HEK293 (cell line): Measurements from ENCODE around the gene PAFAH1B2.

Experiments
- IKZF3 ChIP-seq: fragments of 450-650 bp; IDR thresholded peaks from 2 replicates; pipeline ENCODE4 v1.5.0; 2018; ENCODE audit warnings: missing biosample characterization, mild to moderate bottlenecking, missing genetic modification characterization, moderate library complexity
- KLF10 ChIP-seq: fragments of 450-650 bp; IDR thresholded peaks from 2 replicates; pipeline ENCODE4 v1.5.1; 2018; ENCODE audit warnings: missing biosample characterization, mild to moderate bottlenecking, missing genetic modification characterization
- KLF8 ChIP-seq: fragments of 450-650 bp; formaldehyde crosslinking; IDR thresholded peaks from 2 replicates; pipeline ENCODE4 v1.5.1; 2016; ENCODE audit warnings: missing biosample characterization, missing genetic modification characterization
- MZF1 ChIP-seq: fragments of 450-650 bp; formaldehyde crosslinking; IDR thresholded peaks from 2 replicates; pipeline ENCODE4 v1.5.1; 2017; ENCODE audit warnings: missing biosample characterization, missing genetic modification characterization, borderline replicate concordance
- SP7 ChIP-seq: fragments of 450-650 bp; formaldehyde crosslinking; IDR thresholded peaks from 2 replicates; pipeline ENCODE4 v1.5.1; 2016; ENCODE audit warnings: missing biosample characterization, missing genetic modification characterization
- YY2 ChIP-seq: fragments of 450-650 bp; formaldehyde crosslinking; IDR thresholded peaks from 2 replicates; pipeline ENCODE4 v1.5.1; 2016; ENCODE audit warnings: missing biosample characterization, missing genetic modification characterization
- ZBTB17 ChIP-seq: fragments of 450-650 bp; formaldehyde crosslinking; IDR thresholded peaks from 2 replicates; pipeline ENCODE4 v1.5.1; 2016; ENCODE audit warnings: missing biosample characterization, missing genetic modification characterization
- ZBTB8A ChIP-seq: fragments of 450-650 bp; formaldehyde crosslinking; IDR thresholded peaks from 2 replicates; pipeline ENCODE4 v1.5.1; 2016; ENCODE audit warnings: missing biosample characterization, missing genetic modification characterization
- ZNF146 ChIP-seq: fragments of 450-650 bp; formaldehyde crosslinking; IDR thresholded peaks from 2 replicates; pipeline ENCODE4 v1.5.1; 2016; ENCODE audit warnings: missing biosample characterization, missing genetic modification characterization
- ZNF155 ChIP-seq: fragments of 450-650 bp; formaldehyde crosslinking; IDR thresholded peaks from 2 replicates; pipeline ENCODE4 v1.5.1; 2016; ENCODE audit warnings: missing biosample characterization, missing genetic modification characterization
- ZNF23 ChIP-seq: fragments of 450-650 bp; formaldehyde crosslinking; IDR thresholded peaks from 2 replicates; pipeline ENCODE4 v1.5.1; 2016; ENCODE audit warnings: missing biosample characterization, missing genetic modification characterization, borderline replicate concordance
- ZNF311 ChIP-seq: fragments of 450-650 bp; formaldehyde crosslinking; IDR thresholded peaks from 2 replicates; pipeline ENCODE4 v1.5.1; 2017; ENCODE audit warnings: missing biosample characterization, missing genetic modification characterization, borderline replicate concordance
- ZNF341 ChIP-seq: fragments of 450-650 bp; formaldehyde crosslinking; IDR thresholded peaks from 2 replicates; pipeline ENCODE4; 2016; ENCODE audit warnings: low read depth, missing biosample characterization, missing genetic modification characterization
- ZNF529 ChIP-seq: fragments of 450-650 bp; formaldehyde crosslinking; IDR thresholded peaks from 2 replicates; pipeline ENCODE4 v1.5.1; 2017; ENCODE audit warnings: missing genetic modification characterization, missing biosample characterization; ENCODE audit not compliant: insufficient replicate concordance
- ZNF555 ChIP-seq: fragments of 450-650 bp; formaldehyde crosslinking; conservative IDR thresholded peaks from 2 replicates; pipeline ENCODE4 v1.5.1; 2017; ENCODE audit warnings: missing biosample characterization, mild to moderate bottlenecking, missing genetic modification characterization, inconsistent platforms
- ZNF585B ChIP-seq: fragments of 450-650 bp; formaldehyde crosslinking; IDR thresholded peaks from 2 replicates; pipeline ENCODE4 v1.5.1; 2016; ENCODE audit warnings: missing biosample characterization, missing genetic modification characterization
- ZNF600 ChIP-seq: fragments of 450-650 bp; formaldehyde crosslinking; IDR thresholded peaks from 2 replicates; pipeline ENCODE4 v1.5.1; 2016; ENCODE audit warnings: missing biosample characterization, missing genetic modification characterization
- ZNF654 ChIP-seq: fragments of 450-650 bp; formaldehyde crosslinking; IDR thresholded peaks from 2 replicates; pipeline ENCODE4 v1.5.1; 2016; ENCODE audit warnings: low read depth, missing biosample characterization, missing genetic modification characterization
- ZNF658 ChIP-seq: fragments of 450-650 bp; formaldehyde crosslinking; IDR thresholded peaks from 2 replicates; pipeline ENCODE4; 2016; ENCODE audit warnings: missing biosample characterization, missing genetic modification characterization
- ZNF830 ChIP-seq: fragments of 450-650 bp; IDR thresholded peaks from 2 replicates; pipeline ENCODE4 v1.5.0; 2018; ENCODE audit warnings: missing biosample characterization, missing genetic modification characterization, low read depth, mild to moderate bottlenecking, moderate library complexity
- ZNF843 ChIP-seq: fragments of 450-650 bp; formaldehyde crosslinking; IDR thresholded peaks from 2 replicates; pipeline ENCODE4 v1.5.1; 2016; ENCODE audit warnings: missing biosample characterization, missing genetic modification characterization
- TF ChIP-seq, protein P1 (sequence below): fragments of 450-650 bp; formaldehyde crosslinking; IDR thresholded peaks from 2 replicates; pipeline ENCODE4 v1.5.0; 2017; ENCODE audit warnings: missing biosample characterization, missing genetic modification characterization, borderline replicate concordance
- TF ChIP-seq, protein P2 (sequence below): fragments of 450-650 bp; formaldehyde crosslinking; IDR thresholded peaks from 2 replicates; pipeline ENCODE4; 2016; ENCODE audit warnings: missing biosample characterization, missing genetic modification characterization
- TF ChIP-seq, protein P3 (sequence below): fragments of 450-650 bp; formaldehyde crosslinking; IDR thresholded peaks from 2 replicates; pipeline ENCODE4 v1.5.1; 2016; ENCODE audit warnings: missing biosample characterization, missing genetic modification characterization, borderline replicate concordance
- TF ChIP-seq, protein P4 (sequence below): fragments of 450-650 bp; formaldehyde crosslinking; IDR thresholded peaks from 2 replicates; pipeline ENCODE4 v1.5.1; 2016; ENCODE audit warnings: missing biosample characterization, missing genetic modification characterization
- TF ChIP-seq, protein P5 (sequence below): fragments of 450-650 bp; formaldehyde crosslinking; IDR thresholded peaks from 2 replicates; pipeline ENCODE4 v1.5.1; 2017; ENCODE audit warnings: missing biosample characterization, missing genetic modification characterization
- TF ChIP-seq, protein P6 (sequence below): fragments of 450-650 bp; formaldehyde crosslinking; IDR thresholded peaks from 2 replicates; pipeline ENCODE4 v1.5.1; 2016; ENCODE audit warnings: missing biosample characterization, missing genetic modification characterization

The PAFAH1B2 gene

DNA sequence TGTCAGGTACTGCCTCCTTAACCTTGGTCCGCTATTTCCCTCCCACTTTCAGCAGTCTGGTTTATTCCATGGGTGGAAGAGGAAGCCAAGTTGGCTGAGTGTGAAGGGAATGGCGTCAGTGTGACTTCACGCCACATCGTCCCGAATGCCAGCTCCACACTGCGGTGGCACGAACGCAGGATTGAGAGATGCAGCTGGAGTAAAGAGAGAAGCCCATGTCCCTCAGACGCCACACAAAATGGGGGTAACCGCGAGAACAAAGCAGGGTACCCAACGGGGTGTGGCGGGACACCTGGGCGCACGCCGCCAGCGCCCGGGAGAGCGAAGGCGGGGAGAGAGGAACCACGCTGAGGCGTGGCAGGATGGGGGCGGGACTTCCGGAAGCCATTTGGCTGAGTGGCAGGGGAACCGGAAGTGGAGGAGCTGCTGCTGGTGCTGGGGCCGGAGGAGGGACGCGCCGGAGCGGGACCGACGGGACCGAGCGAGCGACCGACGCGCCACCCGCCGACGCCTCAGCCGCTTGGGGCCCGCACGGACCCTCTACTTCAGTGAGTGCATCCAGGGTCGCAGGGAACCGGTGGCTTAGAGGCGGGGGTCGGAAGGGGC is at the start of gene PAFAH1B2 (continued):
- TF ChIP-seq, protein P1, sequence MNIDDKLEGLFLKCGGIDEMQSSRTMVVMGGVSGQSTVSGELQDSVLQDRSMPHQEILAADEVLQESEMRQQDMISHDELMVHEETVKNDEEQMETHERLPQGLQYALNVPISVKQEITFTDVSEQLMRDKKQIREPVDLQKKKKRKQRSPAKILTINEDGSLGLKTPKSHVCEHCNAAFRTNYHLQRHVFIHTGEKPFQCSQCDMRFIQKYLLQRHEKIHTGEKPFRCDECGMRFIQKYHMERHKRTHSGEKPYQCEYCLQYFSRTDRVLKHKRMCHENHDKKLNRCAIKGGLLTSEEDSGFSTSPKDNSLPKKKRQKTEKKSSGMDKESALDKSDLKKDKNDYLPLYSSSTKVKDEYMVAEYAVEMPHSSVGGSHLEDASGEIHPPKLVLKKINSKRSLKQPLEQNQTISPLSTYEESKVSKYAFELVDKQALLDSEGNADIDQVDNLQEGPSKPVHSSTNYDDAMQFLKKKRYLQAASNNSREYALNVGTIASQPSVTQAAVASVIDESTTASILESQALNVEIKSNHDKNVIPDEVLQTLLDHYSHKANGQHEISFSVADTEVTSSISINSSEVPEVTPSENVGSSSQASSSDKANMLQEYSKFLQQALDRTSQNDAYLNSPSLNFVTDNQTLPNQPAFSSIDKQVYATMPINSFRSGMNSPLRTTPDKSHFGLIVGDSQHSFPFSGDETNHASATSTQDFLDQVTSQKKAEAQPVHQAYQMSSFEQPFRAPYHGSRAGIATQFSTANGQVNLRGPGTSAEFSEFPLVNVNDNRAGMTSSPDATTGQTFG (tag by site-specific recombination) = no peak
- TF ChIP-seq, protein P2, sequence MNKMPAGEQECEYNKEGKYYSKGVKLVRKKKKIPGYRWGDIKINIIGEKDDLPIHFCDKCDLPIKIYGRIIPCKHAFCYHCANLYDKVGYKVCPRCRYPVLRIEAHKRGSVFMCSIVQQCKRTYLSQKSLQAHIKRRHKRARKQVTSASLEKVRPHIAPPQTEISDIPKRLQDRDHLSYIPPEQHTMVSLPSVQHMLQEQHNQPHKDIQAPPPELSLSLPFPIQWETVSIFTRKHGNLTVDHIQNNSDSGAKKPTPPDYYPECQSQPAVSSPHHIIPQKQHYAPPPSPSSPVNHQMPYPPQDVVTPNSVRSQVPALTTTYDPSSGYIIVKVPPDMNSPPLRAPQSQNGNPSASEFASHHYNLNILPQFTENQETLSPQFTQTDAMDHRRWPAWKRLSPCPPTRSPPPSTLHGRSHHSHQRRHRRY (tag by site-specific recombination) = no peak
- TF ChIP-seq, protein P3, sequence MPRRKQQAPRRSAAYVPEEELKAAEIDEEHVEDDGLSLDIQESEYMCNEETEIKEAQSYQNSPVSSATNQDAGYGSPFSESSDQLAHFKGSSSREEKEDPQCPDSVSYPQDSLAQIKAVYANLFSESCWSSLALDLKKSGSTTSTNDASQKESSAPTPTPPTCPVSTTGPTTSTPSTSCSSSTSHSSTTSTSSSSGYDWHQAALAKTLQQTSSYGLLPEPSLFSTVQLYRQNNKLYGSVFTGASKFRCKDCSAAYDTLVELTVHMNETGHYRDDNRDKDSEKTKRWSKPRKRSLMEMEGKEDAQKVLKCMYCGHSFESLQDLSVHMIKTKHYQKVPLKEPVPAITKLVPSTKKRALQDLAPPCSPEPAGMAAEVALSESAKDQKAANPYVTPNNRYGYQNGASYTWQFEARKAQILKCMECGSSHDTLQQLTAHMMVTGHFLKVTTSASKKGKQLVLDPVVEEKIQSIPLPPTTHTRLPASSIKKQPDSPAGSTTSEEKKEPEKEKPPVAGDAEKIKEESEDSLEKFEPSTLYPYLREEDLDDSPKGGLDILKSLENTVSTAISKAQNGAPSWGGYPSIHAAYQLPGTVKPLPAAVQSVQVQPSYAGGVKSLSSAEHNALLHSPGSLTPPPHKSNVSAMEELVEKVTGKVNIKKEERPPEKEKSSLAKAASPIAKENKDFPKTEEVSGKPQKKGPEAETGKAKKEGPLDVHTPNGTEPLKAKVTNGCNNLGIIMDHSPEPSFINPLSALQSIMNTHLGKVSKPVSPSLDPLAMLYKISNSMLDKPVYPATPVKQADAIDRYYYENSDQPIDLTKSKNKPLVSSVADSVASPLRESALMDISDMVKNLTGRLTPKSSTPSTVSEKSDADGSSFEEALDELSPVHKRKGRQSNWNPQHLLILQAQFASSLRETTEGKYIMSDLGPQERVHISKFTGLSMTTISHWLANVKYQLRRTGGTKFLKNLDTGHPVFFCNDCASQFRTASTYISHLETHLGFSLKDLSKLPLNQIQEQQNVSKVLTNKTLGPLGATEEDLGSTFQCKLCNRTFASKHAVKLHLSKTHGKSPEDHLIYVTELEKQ (tag by site-specific recombination) = no peak
- TF ChIP-seq MZF1 (no peak), ZNF23 (tag by site-specific recombination) (no peak), KLF8 (tag by site-specific recombination) (peak; percentile 88), ZNF155 (tag by site-specific recombination) (no peak), ZBTB8A (tag by site-specific recombination) (peak; percentile 96), SP7 (tag by site-specific recombination) (peak; percentile 71), ZNF146 (tag by site-specific recombination) (no peak; the same call in 1 of the 2 replicates), ZNF600 (tag by site-specific recombination) (peak; percentile 42; the same call in 1 of the 2 replicates), YY2 (tag by site-specific recombination) (peak; percentile 47; the same call in 1 of the 2 replicates), ZNF341 (tag by site-specific recombination) (no peak), ZNF529 (tag by site-specific recombination) (no peak), ZNF843 (tag by site-specific recombination) (no peak), ZNF311 (no peak), ZNF830 (tag by site-specific recombination) (no peak), ZNF555 (tag by site-specific recombination) (no peak), KLF10 (peak; percentile 47), ZBTB17 (peak; percentile 70), ZNF658 (tag by site-specific recombination) (no peak), ZNF654 (tag by site-specific recombination) (no peak), IKZF3 (tag by site-specific recombination) (no peak; the same call in 1 of the 2 replicates), ZNF585B (tag by site-specific recombination) (no peak)
- TF ChIP-seq, protein P4, sequence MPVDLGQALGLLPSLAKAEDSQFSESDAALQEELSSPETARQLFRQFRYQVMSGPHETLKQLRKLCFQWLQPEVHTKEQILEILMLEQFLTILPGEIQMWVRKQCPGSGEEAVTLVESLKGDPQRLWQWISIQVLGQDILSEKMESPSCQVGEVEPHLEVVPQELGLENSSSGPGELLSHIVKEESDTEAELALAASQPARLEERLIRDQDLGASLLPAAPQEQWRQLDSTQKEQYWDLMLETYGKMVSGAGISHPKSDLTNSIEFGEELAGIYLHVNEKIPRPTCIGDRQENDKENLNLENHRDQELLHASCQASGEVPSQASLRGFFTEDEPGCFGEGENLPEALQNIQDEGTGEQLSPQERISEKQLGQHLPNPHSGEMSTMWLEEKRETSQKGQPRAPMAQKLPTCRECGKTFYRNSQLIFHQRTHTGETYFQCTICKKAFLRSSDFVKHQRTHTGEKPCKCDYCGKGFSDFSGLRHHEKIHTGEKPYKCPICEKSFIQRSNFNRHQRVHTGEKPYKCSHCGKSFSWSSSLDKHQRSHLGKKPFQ (tag by site-specific recombination) = peak; percentile 98
- TF ChIP-seq, protein P5, sequence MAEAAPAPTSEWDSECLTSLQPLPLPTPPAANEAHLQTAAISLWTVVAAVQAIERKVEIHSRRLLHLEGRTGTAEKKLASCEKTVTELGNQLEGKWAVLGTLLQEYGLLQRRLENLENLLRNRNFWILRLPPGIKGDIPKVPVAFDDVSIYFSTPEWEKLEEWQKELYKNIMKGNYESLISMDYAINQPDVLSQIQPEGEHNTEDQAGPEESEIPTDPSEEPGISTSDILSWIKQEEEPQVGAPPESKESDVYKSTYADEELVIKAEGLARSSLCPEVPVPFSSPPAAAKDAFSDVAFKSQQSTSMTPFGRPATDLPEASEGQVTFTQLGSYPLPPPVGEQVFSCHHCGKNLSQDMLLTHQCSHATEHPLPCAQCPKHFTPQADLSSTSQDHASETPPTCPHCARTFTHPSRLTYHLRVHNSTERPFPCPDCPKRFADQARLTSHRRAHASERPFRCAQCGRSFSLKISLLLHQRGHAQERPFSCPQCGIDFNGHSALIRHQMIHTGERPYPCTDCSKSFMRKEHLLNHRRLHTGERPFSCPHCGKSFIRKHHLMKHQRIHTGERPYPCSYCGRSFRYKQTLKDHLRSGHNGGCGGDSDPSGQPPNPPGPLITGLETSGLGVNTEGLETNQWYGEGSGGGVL (tag by site-specific recombination) = peak; percentile 49
- TF ChIP-seq, protein P6, sequence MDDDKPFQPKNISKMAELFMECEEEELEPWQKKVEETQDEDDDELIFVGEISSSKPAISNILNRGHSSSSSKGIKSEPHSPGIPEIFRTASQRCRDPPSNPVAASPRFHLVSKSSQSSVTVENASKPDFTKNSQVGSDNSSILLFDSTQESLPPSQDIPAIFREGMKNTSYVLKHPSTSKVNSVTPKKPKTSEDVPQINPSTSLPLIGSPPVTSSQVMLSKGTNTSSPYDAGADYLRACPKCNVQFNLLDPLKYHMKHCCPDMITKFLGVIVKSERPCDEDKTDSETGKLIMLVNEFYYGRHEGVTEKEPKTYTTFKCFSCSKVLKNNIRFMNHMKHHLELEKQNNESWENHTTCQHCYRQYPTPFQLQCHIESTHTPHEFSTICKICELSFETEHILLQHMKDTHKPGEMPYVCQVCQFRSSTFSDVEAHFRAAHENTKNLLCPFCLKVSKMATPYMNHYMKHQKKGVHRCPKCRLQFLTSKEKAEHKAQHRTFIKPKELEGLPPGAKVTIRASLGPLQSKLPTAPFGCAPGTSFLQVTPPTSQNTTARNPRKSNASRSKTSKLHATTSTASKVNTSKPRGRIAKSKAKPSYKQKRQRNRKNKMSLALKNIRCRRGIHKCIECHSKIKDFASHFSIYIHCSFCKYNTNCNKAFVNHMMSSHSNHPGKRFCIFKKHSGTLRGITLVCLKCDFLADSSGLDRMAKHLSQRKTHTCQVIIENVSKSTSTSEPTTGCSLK (tag by site-specific recombination) = no peak
